Uterus (tissue), 2 donors: Measurements from ENCODE around the gene NAB2.

Source experiments
- CTCF ChIP-seq, 4 experiments: fragments of 200-600 bp in 2 of 4; fragments of 450-650 bp in 2 of 4; sonication (generic) in 2 of 4; IDR thresholded peaks; one replicate each; pipeline ENCODE4 v1.5.1; 2016 to 2019; ENCODE audit warnings: antibody characterized with exemption in 4 of 4, mild to moderate bottlenecking in 2 of 4, moderate library complexity in 1 of 4
- POLR2A ChIP-seq, 2 donors: fragments of 450-650 bp; IDR thresholded peaks; one replicate each; pipeline ENCODE4 v1.6.1; 2016; ENCODE audit warnings: antibody characterized with exemption in 2 of 2, mild to moderate bottlenecking in 1 of 2, moderate library complexity in 1 of 2

GRCh38 chr12:57049119-57049446 is 39.8 kb upstream of the NAB2 start:
- no peak for TF ChIP-seq CTCF (IDR thresholded peaks at IDR 0.05)
- no peak for TF ChIP-seq POLR2A (IDR thresholded peaks at IDR 0.05)
